ENCODE measurements around the gene KAT2B.

DNA sequence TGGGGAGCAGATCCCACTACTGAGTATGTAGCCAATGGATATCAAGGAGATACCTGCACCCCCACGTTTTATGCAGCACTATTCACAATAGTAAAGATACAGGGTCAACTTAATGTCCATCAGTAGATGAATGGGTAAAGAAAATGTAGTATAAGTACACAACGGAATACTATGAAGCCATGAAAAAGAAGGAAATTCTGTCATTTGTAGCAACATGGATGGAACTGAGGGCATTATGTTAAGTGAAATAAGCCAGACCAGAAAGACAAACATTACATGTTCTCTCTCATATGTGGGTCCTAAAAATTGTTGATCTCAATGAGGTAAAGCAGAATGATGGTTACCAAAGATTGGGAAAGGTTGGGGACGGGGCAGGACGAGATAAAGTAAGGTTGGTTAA is 42.7 kb upstream of the KAT2B start:
- TF ChIP-seq, protein P1, sequence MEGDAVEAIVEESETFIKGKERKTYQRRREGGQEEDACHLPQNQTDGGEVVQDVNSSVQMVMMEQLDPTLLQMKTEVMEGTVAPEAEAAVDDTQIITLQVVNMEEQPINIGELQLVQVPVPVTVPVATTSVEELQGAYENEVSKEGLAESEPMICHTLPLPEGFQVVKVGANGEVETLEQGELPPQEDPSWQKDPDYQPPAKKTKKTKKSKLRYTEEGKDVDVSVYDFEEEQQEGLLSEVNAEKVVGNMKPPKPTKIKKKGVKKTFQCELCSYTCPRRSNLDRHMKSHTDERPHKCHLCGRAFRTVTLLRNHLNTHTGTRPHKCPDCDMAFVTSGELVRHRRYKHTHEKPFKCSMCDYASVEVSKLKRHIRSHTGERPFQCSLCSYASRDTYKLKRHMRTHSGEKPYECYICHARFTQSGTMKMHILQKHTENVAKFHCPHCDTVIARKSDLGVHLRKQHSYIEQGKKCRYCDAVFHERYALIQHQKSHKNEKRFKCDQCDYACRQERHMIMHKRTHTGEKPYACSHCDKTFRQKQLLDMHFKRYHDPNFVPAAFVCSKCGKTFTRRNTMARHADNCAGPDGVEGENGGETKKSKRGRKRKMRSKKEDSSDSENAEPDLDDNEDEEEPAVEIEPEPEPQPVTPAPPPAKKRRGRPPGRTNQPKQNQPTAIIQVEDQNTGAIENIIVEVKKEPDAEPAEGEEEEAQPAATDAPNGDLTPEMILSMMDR (IDR thresholded peaks at IDR 0.05): no peak
- TF ChIP-seq POLR2A (IDR thresholded peaks at IDR 0.05): no peak
